SK-N-SH (cell line): ENCODE results near the gene CREG1.

ENCODE experiments used
- CTCF ChIP-seq: fragments of 200-600 bp; sonication (generic); IDR thresholded peaks from 2 replicates; pipeline ENCODE4 v1.6.1; 2017; ENCODE audit warnings: antibody characterized with exemption, mild to moderate bottlenecking, moderate library complexity
- EP300 ChIP-seq, 2 experiments: IDR thresholded peaks; 2 replicates each; pipeline versions ENCODE4 v1.4.0 to v1.6.1; 2012; ENCODE audit warnings: borderline replicate concordance in 1 of 2, low read depth in 1 of 2, low read length in 1 of 2
- EZH2phosphoT487 ChIP-seq: fragments of 200-600 bp; sonication (generic); IDR thresholded peaks from 2 replicates; pipeline ENCODE4 v1.6.1; 2017; ENCODE audit warnings: low read depth, mixed run types, mild to moderate bottlenecking, antibody characterized with exemption, moderate library complexity, borderline replicate concordance
- GABPA ChIP-seq: IDR thresholded peaks from 2 replicates; pipeline ENCODE4 v1.4.0; 2012; ENCODE audit warnings: low read depth, mild to moderate bottlenecking
- MXI1 ChIP-seq: IDR thresholded peaks from 2 replicates; pipeline ENCODE4 v1.6.1; 2012; ENCODE audit warnings: mild to moderate bottlenecking, low read depth, low read length, improper control_type of control experiment
- PBX3 ChIP-seq: IDR thresholded peaks from 2 replicates; pipeline ENCODE4; 2012
- POLR2AphosphoS5 ChIP-seq: IDR thresholded peaks from 2 replicates; pipeline ENCODE4 v1.6.1; 2012; ENCODE audit warnings: low read depth, low read length
- RAD21 ChIP-seq: IDR thresholded peaks from 2 replicates; pipeline ENCODE4 v1.6.1; 2012; ENCODE audit warnings: mild to moderate bottlenecking, low read length
- RFX5 ChIP-seq: IDR thresholded peaks from 2 replicates; pipeline ENCODE4 v1.6.1; 2012; ENCODE audit warnings: mild to moderate bottlenecking, improper control_type of control experiment, low read length
- SIN3A ChIP-seq: IDR thresholded peaks from 2 replicates; pipeline ENCODE4 v1.6.1; 2012; ENCODE audit warnings: low read depth, mild to moderate bottlenecking, low read length, moderate library complexity, borderline replicate concordance
- YY1 ChIP-seq: IDR thresholded peaks from 2 replicates; pipeline ENCODE4 v1.4.0; 2012; ENCODE audit warnings: low read depth, mild to moderate bottlenecking
- TF ChIP-seq, protein P1 (sequence below): IDR thresholded peaks from 2 replicates; pipeline ENCODE4 v1.4.0; 2012; ENCODE audit warnings: low read depth
- TF ChIP-seq, protein P2 (sequence below): IDR thresholded peaks from 2 replicates; pipeline ENCODE4 v1.4.0; 2012; ENCODE audit warnings: low read depth, borderline replicate concordance

- TF ChIP-seq CTCF = no peak
- no peak for TF ChIP-seq POLR2AphosphoS5
- no peak for TF ChIP-seq GABPA
- TF ChIP-seq MXI1 = no peak
- TF ChIP-seq, protein P1, sequence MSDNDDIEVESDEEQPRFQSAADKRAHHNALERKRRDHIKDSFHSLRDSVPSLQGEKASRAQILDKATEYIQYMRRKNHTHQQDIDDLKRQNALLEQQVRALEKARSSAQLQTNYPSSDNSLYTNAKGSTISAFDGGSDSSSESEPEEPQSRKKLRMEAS = no peak
- TF ChIP-seq RFX5 = no peak
- TF ChIP-seq EZH2phosphoT487 = no peak
- TF ChIP-seq, protein P2, sequence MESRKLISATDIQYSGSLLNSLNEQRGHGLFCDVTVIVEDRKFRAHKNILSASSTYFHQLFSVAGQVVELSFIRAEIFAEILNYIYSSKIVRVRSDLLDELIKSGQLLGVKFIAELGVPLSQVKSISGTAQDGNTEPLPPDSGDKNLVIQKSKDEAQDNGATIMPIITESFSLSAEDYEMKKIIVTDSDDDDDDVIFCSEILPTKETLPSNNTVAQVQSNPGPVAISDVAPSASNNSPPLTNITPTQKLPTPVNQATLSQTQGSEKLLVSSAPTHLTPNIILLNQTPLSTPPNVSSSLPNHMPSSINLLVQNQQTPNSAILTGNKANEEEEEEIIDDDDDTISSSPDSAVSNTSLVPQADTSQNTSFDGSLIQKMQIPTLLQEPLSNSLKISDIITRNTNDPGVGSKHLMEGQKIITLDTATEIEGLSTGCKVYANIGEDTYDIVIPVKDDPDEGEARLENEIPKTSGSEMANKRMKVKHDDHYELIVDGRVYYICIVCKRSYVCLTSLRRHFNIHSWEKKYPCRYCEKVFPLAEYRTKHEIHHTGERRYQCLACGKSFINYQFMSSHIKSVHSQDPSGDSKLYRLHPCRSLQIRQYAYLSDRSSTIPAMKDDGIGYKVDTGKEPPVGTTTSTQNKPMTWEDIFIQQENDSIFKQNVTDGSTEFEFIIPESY = no peak
- TF ChIP-seq EP300 (IDR thresholded peaks at IDR 0.05; ENCODE audit: borderline replicate concordance in 1 of 2, low read depth in 1 of 2, low read length in 1 of 2) = no peak
- TF ChIP-seq SIN3A = no peak
- TF ChIP-seq YY1 = no peak
- no peak for TF ChIP-seq RAD21
- TF ChIP-seq PBX3 = no peak
These were observed 41.4 kb downstream of the CREG1 start for GRCh38 chr1:167512046-167512654.
